Measurements from ENCODE around the gene DHTKD1. TPM values are rescaled to one million over a fixed set of nuclear protein-coding genes. Genes with fewer than 3 reads are reported as not detected.

The DHTKD1 gene
- total RNA-seq, 1 experiment from 2014 or later = 20.6 TPM

GRCh38 chr10:12050528-12050927, 18.2 kb upstream of the DHTKD1 start:
- Histone ChIP-seq H3K36me3 (ENCODE audit: control insufficient read depth in 1 of 2, insufficient read depth in 2 of 2, low read length in 2 of 2) (no peaks in the 10 kb centered on the region), H3K27me3 (ENCODE audit: insufficient read depth, low read length) (no peaks in the 10 kb centered on the region), H3K79me2 (ENCODE audit: insufficient read depth, low read length) (no peaks in the 10 kb centered on the region), H2AFZ (ENCODE audit: low read depth, low read length, poor library complexity, severe bottlenecking) (no peak overlapping the region), H3K4me3 (replicated peaks in 1 of 2; ENCODE audit: low read depth in 1 of 2, low read length in 2 of 2) (no peak overlapping the region), H3K27ac (ENCODE audit: low read depth, low read length) (no peak overlapping the region), H4K20me1 (ENCODE audit: insufficient read depth) (no peaks in the 10 kb centered on the region), H3K9me2 (ENCODE audit: insufficient read depth) (no peaks in the 10 kb centered on the region), H3K9ac (ENCODE audit: low read length) (no peak overlapping the region), H3K9me3 (ENCODE audit: control insufficient read depth in 1 of 2, insufficient read depth in 1 of 2, low read depth in 1 of 2, low read length in 2 of 2) (no peaks in the 10 kb centered on the region), H3K4me2 (ENCODE audit: low read length) (no peak overlapping the region), H3K4me1 (ENCODE audit: control insufficient read depth in 1 of 2, insufficient read depth in 2 of 2, low read length in 2 of 2) (no peaks in the 10 kb centered on the region)
- CTCF ChIA-PET = no interaction called here
- no peak for ATAC-seq
- no peak for DNase-seq (ENCODE audit: low read depth, low spot score)
- intact Hi-C loops (cut with micrococcal nuclease) = no loop called here
- RAD21 ChIA-PET (ENCODE audit: low non-redundant PET in 1 of 2, low total read pairs in 2 of 2, uncharacterized antibody in 2 of 2, unreplicated experiment in 2 of 2) = no interaction called here
- BruUV-seq (replicated peaks) = no TSS peak
- no peak for TF ChIP-seq FOSL1 (IDR thresholded peaks at IDR 0.05; ENCODE audit: low read depth)
- TF ChIP-seq POLR2A (IDR thresholded peaks at IDR 0.05; ENCODE audit: borderline replicate concordance, extremely low read depth, insufficient read depth, insufficient read length) = no peak
- no peak for TF ChIP-seq ZNF274 (IDR thresholded peaks at IDR 0.05; ENCODE audit: low read depth, low read length)
- no peak for TF ChIP-seq RAD21 (IDR thresholded peaks at IDR 0.05; ENCODE audit: low read depth)
- TF ChIP-seq YY1 (IDR thresholded peaks at IDR 0.05; ENCODE audit: extremely low read depth, insufficient replicate concordance, low read depth, low read length) = no peak
- no peak for TF ChIP-seq CEBPB (IDR thresholded peaks at IDR 0.05; ENCODE audit: low read depth)
- no peak for TF ChIP-seq SP1 (IDR thresholded peaks at IDR 0.05; ENCODE audit: low read depth)
- no peak for TF ChIP-seq SRF (IDR thresholded peaks at IDR 0.05; ENCODE audit: low read depth)
- no peak for TF ChIP-seq ZFX (IDR thresholded peaks at IDR 0.05)
- TF ChIP-seq ZBTB33 (IDR thresholded peaks at IDR 0.05; ENCODE audit: extremely low read depth, insufficient replicate concordance, low read length) = no peak
- no peak for TF ChIP-seq ELF1 (IDR thresholded peaks at IDR 0.05; ENCODE audit: borderline replicate concordance, low read depth)
- TF ChIP-seq EZH2phosphoT487 (IDR thresholded peaks at IDR 0.05; ENCODE audit: borderline replicate concordance) = no peak
- no peak for TF ChIP-seq SIN3A (IDR thresholded peaks at IDR 0.05; ENCODE audit: low read depth)
- no peak for TF ChIP-seq ATF3 (IDR thresholded peaks at IDR 0.05)
- TF ChIP-seq REST (IDR thresholded peaks at IDR 0.05; ENCODE audit: low read depth) = no peak
- no peak for TF ChIP-seq EGR1 (IDR thresholded peaks at IDR 0.05; ENCODE audit: low read depth)
- TF ChIP-seq TCF7L2 (IDR thresholded peaks at IDR 0.05; ENCODE audit: borderline replicate concordance, extremely low read depth, insufficient read depth, insufficient read length) = no peak
- no peak for TF ChIP-seq JUND (IDR thresholded peaks at IDR 0.05)
- POLR2A ChIA-PET = no interaction called here

All from HCT116 (cell line).